ENCODE measurements around the gene DNAH14. TPM values are rescaled to one million over a fixed set of nuclear protein-coding genes. Genes with fewer than 3 reads are reported as not detected.
"Not testable (repeated sequence)": the region's sequence is repeated elsewhere in the genome, so short reads cannot be mapped to it uniquely, and the experiment has no call there.

Gene DNAH14
- polyA plus RNA-seq, 10 donors: 4.1 to 8.8 (median 5.6) TPM

GRCh38 chr1:225152061-225152460 is 222.6 kb downstream of the DNAH14 start:
- peak in 1 of 3 donors; percentile 19 for DNase-seq

DNA sequence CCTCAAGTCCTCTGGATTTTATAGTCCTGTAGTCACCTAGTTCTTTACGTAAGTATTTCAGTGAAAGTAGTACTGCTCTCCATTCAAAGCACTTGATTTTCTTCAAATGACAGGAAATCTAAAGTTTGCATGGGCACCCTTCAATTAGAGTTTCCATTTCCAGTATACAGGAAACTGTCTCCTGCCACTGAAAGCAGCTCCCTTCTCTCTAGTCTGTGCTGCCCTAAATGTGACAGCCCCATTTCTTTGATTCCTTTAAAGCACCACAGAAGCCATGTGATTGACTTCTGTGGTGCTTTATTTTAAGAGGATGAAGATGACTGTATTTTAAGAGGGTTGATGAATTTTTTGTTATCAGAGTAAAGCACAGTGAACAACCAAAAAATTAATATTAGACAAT is 226.1 kb downstream of the DNAH14 start:
- DNase-seq: no peak

- DNase-seq: no peak
These were observed 226.8 kb downstream of the DNAH14 start for GRCh38 chr1:225156254-225156653.

GRCh38 chr1:225158291-225158690 is 228.8 kb downstream of the DNAH14 start:
- no peak for DNase-seq

DNA sequence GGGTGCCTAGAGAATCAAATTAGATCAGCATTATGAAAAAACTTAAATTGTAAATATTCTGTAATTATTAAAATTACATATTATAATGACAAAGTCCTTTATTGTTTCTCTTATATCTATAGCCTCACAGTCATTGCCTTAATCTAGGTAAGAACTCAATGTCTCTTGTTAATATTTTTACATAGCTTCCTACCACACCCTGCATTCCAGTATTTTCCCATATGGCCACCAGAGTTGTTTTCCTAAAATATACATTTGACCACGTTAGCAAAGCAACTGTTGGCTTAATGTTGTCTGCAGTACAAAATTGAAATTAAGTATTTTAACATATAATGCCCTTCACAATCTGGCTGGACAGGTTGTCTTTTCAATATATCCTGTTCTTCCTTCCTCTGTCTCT is 230.3 kb downstream of the DNAH14 start:
- no peak for DNase-seq

- DNase-seq: not testable (repeated sequence)
These were observed 247.9 kb downstream of the DNAH14 start for GRCh38 chr1:225177409-225177808.

DNA sequence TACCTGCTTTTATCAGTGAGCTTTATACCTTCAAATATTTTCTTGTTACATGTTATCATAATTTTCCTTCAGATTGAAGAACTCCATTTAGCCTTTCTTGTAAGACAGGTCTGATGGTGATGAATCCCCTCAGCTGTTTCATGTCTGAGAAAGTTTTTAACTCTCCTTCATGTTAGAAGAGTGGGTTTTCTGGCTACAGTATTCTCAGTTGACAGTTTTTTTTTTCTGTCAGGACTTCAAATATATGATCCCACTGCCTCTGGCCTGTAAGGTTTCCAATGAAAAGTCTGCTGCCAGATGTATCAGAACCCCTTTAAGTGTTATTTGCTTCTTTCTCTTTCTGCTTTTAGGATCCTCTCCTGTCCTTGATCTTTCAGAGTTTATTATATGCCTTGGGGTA is 250.2 kb downstream of the DNAH14 start:
- DNase-seq: no peak

DNA sequence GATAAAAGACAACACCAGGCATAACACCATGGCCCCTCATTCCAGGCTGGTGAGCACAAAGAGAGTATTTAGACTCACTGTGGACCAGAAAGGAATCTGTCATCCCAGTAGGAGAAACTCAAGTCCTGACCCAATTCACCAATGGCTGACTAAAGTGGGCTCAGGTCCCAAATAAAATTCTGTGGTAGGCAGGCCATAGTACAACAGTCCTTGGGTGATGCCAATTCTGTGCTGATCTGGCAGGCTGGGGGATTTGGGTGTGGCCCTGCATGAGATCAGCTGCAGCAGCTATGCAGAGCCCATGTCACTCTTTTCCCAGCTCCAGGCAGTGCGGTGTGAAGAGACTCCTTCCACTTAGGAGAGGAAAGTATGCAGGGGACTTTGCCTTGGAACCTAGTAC is 253.2 kb downstream of the DNAH14 start:
- DNase-seq: peak in 2 of 3 donors; percentile 3 to 7

GRCh38 chr1:225191199-225191753 is 261.8 kb downstream of the DNAH14 start:
- DNase-seq: no peak

DNA sequence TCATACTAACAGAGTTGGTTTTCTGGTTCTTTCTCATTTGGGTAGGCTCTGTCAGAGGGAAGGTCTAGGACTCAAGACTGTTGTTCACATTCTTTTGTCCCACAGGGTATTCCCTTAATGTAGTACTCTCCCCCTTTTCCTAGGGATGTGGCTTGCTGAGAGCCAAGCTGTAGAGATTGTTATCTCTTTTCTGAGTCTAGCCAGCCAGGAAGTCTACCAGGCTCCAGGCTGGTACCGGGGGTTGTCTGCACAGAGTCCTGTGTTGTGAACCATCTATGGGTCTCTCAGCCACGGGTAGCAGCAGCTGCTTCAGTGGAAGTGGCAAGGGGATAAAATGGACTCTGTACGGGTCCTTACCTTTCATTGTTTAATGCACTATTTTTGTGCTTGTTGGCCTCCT is 272.0 kb downstream of the DNAH14 start:
- no peak for DNase-seq

GRCh38 chr1:225207791-225208190 is 278.3 kb downstream of the DNAH14 start:
- DNase-seq: no peak

- DNase-seq: no peak
These were observed 279.7 kb downstream of the DNAH14 start for GRCh38 chr1:225209153-225209552.

DNA sequence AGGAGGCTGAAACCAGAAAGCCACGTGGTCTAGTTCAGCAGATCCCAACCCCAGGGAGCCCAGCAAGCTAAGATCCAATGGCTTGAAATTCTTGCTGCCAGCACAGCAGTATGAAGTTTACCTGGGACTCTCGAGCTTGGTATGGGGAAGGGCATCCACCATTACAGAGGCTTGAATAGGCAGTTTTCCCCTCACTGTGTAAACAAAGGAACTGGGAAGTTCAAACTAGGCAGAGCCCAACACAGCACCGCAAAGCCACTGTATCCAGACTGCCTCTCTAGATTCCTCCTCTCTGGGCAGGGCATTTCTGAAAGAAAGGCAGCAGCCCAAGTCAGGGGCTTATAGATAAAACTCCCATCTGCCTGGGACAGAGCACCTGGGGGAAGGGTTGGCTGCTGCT is 280.7 kb downstream of the DNAH14 start:
- not testable (repeated sequence) for DNase-seq

- DNase-seq: not testable (repeated sequence)
These were observed 282.4 kb downstream of the DNAH14 start for GRCh38 chr1:225211694-225212442.

- DNase-seq: no peak
These were observed 294.8 kb downstream of the DNAH14 start for GRCh38 chr1:225224287-225224686.

DNA sequence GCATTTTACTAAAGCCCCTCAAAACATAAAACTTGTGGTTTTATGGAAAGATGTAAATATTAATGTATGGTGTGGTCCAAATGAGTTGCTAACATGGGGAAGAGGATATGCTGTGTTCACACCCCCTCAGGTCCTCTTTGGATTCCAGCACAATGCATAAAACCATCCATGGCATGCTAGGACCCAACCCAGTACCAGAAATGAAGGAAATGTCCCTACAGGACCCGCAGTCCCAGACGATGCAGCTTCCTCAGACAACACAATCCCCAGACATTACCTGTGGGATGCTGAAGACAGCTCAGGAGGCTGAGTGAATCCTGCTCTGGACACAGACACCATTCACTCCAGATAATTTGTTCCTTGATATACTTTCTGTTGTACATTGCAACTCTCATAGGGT is 296.2 kb downstream of the DNAH14 start:
- DNase-seq: no peak

DNA sequence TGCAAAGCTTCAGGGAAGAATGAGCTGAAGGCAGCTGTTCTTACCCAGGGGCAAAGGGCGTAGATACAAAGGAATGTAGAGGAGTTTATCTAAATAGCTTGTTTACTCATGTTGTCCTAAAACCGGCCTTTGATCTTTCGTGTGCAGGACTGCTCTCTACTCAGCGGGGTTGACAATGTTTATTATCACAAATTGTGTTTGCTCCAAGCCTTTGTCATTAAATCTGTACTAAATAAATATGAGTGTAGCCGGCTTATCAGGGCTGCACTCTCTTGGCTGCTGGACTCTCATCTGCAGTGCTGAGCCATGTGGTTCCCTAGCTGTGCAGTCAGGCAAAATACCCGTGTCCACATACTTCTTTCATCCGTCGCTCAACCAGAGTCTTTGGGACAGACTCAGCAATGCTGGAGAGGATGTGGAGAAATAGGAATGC is 299.4 kb downstream of the DNAH14 start:
- DNase-seq: no peak

DNA sequence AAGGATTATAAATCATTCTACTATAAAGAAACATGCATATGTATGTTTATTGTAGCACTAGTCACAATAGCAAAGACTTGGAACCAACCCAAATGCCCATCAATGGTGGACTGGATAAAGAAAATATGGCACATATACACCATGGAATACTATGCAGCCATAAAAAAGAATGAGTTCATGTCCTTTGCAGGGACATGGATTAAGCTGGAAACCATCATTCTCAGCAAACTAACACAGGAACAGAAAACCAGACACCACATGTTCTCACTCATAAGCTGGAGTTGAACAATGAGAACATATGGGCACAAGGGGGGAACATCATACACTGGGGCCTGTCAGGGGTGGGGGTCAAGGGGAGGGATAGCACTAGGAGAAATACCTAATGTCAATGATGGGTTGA is 300.0 kb downstream of the DNAH14 start:
- not testable (repeated sequence) for DNase-seq

DNA sequence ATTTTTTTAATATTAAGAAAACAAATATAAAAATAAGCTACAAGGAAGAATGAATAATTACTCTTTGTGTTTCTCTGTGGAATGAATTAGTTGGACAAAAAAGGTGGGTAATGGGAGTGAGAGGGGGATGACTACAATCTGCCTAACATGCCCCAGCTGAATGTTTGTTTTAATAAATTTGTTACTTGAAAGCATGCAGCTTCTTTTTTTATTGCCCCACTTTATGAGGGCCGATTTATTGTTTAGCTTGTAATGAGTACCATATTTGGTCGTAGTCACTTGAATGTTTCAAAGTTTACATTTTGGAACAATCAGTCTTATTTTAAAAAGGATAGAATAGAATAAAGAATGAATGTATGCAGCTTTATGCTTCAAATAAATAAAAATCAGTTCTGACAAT is 301.0 kb downstream of the DNAH14 start:
- no peak for DNase-seq

- not testable (repeated sequence) for DNase-seq
These were observed 303.5 kb downstream of the DNAH14 start for GRCh38 chr1:225232930-225233329.

GRCh38 chr1:225242611-225243010 is 313.1 kb downstream of the DNAH14 start:
- DNase-seq: no peak

- DNase-seq: peak in 1 of 3 donors; percentile 15
These were observed 321.0 kb downstream of the DNAH14 start for GRCh38 chr1:225250432-225250831.

- no peak for DNase-seq
These were observed 323.7 kb downstream of the DNAH14 start for GRCh38 chr1:225253173-225253572.

DNA sequence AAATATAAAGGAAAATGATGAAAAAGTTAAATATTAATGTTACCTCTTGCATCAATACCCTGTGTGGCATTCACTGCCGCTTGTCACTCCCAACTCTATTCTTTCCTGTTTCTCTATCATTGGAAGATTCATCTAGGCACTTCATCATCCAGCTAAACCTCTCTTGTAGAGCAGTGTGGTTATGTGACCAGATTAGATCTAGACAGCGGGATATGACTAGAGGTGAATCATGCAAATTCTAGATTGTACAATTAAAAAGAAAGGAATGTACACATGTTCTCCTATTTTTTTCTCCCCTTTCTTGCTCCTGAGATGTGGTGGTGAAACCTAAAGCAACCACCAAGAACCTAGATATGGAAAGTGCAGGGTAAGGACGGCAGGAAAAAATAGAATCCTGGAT is 324.3 kb downstream of the DNAH14 start:
- no peak for DNase-seq

All from muscle of back (tissue), 11 donors.